Measurements from ENCODE around the gene KRTAP10-9.

KRTAP10-9 gene

GRCh38 chr21:44666401-44667320 lies 39.8 kb downstream of the KRTAP10-9 start, which contains the start of gene KRTAP12-2:
KRTAP12-2 (minus strand) TSS chr21:44666927; CDS start chr21:44666886, 41 bp downstream.
- no peak for DNase-seq

GRCh38 chr21:44667612-44668011 lies 40.7 kb downstream of the KRTAP10-9 start:
- DNase-seq: no peak

DNA sequence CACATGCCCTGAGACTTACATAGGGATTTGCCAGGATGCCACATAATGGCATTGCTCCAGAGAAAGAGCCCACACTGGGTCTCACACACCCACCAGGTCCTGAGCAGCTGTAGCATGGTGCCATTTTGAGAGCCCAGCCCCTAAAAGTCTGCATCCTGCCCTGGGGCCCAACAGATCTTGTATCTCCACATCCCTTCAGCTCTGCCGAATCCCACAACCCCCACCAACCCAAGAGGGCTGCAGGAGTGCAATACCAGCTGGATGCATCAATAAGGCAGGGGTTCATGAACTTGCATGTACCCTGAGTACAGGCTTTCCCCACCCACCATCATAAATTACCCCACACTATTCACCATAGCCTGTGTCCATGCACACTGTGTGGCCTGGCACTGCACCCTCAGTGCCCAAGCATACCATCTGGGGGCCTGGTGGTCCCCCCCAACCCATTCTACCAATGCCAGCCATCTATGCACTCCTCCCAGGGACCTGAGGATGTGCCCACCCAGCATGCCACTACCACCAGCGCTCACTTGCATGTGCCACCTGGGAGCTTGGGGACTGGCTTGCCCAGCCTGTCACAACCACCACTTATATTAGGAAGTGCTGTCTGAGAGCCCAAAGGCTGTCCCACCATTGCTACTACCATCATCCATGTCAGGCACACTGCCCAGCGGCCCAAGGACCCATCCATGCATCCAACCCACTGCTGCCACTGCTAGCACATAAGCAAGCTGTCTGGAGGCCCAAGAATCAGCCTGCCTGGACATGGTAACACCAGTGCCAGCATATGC lies 43.9 kb downstream of the KRTAP10-9 start:
- no peak for DNase-seq

GRCh38 chr21:44671911-44672310 lies 45.0 kb downstream of the KRTAP10-9 start:
- DNase-seq: no peak

DNA sequence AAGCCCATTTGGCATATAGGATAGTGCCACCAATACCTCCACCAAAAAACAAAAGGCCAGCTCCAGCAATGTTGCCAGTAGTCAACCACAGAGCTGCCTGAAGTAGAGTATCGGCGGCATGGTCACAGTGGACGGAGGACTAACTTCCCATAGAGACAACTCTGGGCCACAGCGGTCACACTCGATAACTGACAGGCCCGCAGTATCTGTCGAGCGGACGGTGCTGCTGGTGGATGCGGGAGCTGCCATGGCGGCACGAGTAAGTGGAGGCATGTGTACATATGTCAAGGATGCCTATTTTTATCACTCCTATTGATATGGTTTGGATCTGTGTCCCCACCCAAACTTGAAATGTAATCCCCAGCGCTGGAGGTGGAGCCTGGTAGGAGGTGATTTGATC lies 51.0 kb downstream of the KRTAP10-9 start:
- DNase-seq: no peak

Measured in fibroblast of skin of scalp (primary cell).